ENCODE measurements around the gene AIMP1. TPM values are rescaled to one million over a fixed set of nuclear protein-coding genes. Genes with fewer than 3 reads are reported as not detected.

Gene AIMP1
- 56.7 TPM for total RNA-seq
- 100 to 1,000 TPM in 1 of 4 donors, 10 to 100 TPM in 3; 65.5 to 104 (median 84.7) TPM for polyA plus RNA-seq

GRCh38 chr4:106315968-106316772 lies at the start of gene AIMP1, which contains the start of gene TBCK:
TSS of gene AIMP1 (plus strand) at chr4:106316550. CDS start at chr4:106325010, 8,460 bp downstream.
TSS of gene TBCK (minus strand) at chr4:106316209. CDS start at chr4:106308960, 7,249 bp downstream.
- peaks cover 0 to 1% (median 0%) of the 10 kb centered on the region in 7 donors for H3K9me3 Mint-ChIP-seq
- peaks cover 16 to 37% (median 33%) of the 10 kb centered on the region in 4 donors for H3K4me1 Mint-ChIP-seq
- peaks cover 14% of the 10 kb centered on the region for H3K36me3 Mint-ChIP-seq
- H3K4me1 ChIP-seq (ENCODE audit: control insufficient read depth, insufficient read depth, low read length, poor library complexity, severe bottlenecking): peaks cover 39% of the 10 kb centered on the region
- peak within 1 kb of the TSS; percentile 100 for H3K4me3 ChIP-seq (ENCODE audit: low read depth, low read length)
- H3K9me3 ChIP-seq (ENCODE audit: control insufficient read depth in 2 of 2, low read length in 2 of 2): no peaks in the 10 kb centered on the region
- H3K36me3 ChIP-seq (ENCODE audit: control insufficient read depth, insufficient read depth, low read length): peaks cover 6% of the 10 kb centered on the region
- DNase-seq (peak; percentile 80 to 94 (median 93)), ATAC-seq (ENCODE audit: low read depth in 2 of 2) (peak; percentile 86 to 88)
- H3K27ac Mint-ChIP-seq: peak within 1 kb of the TSS in 1 of 3 donors; percentile 93
- no peaks in the 10 kb centered on the region for H3K27me3 ChIP-seq (ENCODE audit: control insufficient read depth, insufficient read depth, low read length)
- no peaks in the 10 kb centered on the region for H3K27me3 Mint-ChIP-seq
- H3K27ac ChIP-seq (ENCODE audit: insufficient read depth, low read length, poor library complexity, severe bottlenecking): peak within 1 kb of the TSS; percentile 96
- H3K4me3 Mint-ChIP-seq: no peak within 1 kb of the TSS

GRCh38 chr4:106268786-106269185 lies 47.6 kb upstream of the AIMP1 start:
- DNase-seq (no peak), ATAC-seq (ENCODE audit: low read depth in 2 of 2) (no peak)
- Mint-ChIP-seq H3K9me3 (peaks cover 0 to 1% (median 0%) of the 10 kb centered on the region in 7 donors), H3K4me3 (no peak overlapping the region), H3K36me3 (peaks cover 4% of the 10 kb centered on the region), H3K27me3 (no peaks in the 10 kb centered on the region), H3K4me1 (peaks cover 2 to 17% (median 14%) of the 10 kb centered on the region in 4 donors), H3K27ac (no peak overlapping the region)
- Histone ChIP-seq H3K4me3 (ENCODE audit: low read depth, low read length) (no peak overlapping the region), H3K9me3 (ENCODE audit: control insufficient read depth in 2 of 2, low read length in 2 of 2) (no peaks in the 10 kb centered on the region), H3K27ac (ENCODE audit: insufficient read depth, low read length, poor library complexity, severe bottlenecking) (no peak overlapping the region), H3K4me1 (ENCODE audit: control insufficient read depth, insufficient read depth, low read length, poor library complexity, severe bottlenecking) (no peaks in the 10 kb centered on the region), H3K27me3 (ENCODE audit: control insufficient read depth, insufficient read depth, low read length) (no peaks in the 10 kb centered on the region), H3K36me3 (ENCODE audit: control insufficient read depth, insufficient read depth, low read length) (peaks cover 2% of the 10 kb centered on the region)

- Histone ChIP-seq H3K9me3 (ENCODE audit: control insufficient read depth in 2 of 2, low read length in 2 of 2) (no peaks in the 10 kb centered on the region), H3K4me1 (ENCODE audit: control insufficient read depth, insufficient read depth, low read length, poor library complexity, severe bottlenecking) (no peaks in the 10 kb centered on the region), H3K4me3 (ENCODE audit: low read depth, low read length) (no peak overlapping the region), H3K27ac (ENCODE audit: insufficient read depth, low read length, poor library complexity, severe bottlenecking) (no peak overlapping the region), H3K27me3 (ENCODE audit: control insufficient read depth, insufficient read depth, low read length) (no peaks in the 10 kb centered on the region), H3K36me3 (ENCODE audit: control insufficient read depth, insufficient read depth, low read length) (peaks cover 5% of the 10 kb centered on the region)
- H3K4me1 Mint-ChIP-seq: peaks cover 5 to 26% (median 15%) of the 10 kb centered on the region in 4 donors
- DNase-seq: no peak
- no peak overlapping the region for H3K27ac Mint-ChIP-seq
- H3K4me3 Mint-ChIP-seq: no peak overlapping the region
- ATAC-seq (ENCODE audit: low read depth in 2 of 2): no peak
- H3K27me3 Mint-ChIP-seq: no peaks in the 10 kb centered on the region
- H3K9me3 Mint-ChIP-seq: peaks cover 0 to 1% (median 0%) of the 10 kb centered on the region in 7 donors
- H3K36me3 Mint-ChIP-seq: peaks cover 10% of the 10 kb centered on the region
Measured at GRCh38 chr4:106269711-106270110, 46.6 kb upstream of the AIMP1 start.

- Mint-ChIP-seq H3K9me3 (peaks cover 0 to 1% (median 0%) of the 10 kb centered on the region in 7 donors), H3K27me3 (no peaks in the 10 kb centered on the region), H3K4me1 (peaks cover 5 to 26% (median 13%) of the 10 kb centered on the region in 4 donors), H3K27ac (no peak overlapping the region), H3K36me3 (peaks cover 10% of the 10 kb centered on the region), H3K4me3 (no peak overlapping the region)
- H3K36me3 ChIP-seq (ENCODE audit: control insufficient read depth, insufficient read depth, low read length): peaks cover 8% of the 10 kb centered on the region
- no peak overlapping the region for H3K4me3 ChIP-seq (ENCODE audit: low read depth, low read length)
- DNase-seq (no peak), ATAC-seq (ENCODE audit: low read depth in 2 of 2) (no peak)
- no peaks in the 10 kb centered on the region for H3K9me3 ChIP-seq (ENCODE audit: control insufficient read depth in 2 of 2, low read length in 2 of 2)
- no peaks in the 10 kb centered on the region for H3K27me3 ChIP-seq (ENCODE audit: control insufficient read depth, insufficient read depth, low read length)
- no peaks in the 10 kb centered on the region for H3K4me1 ChIP-seq (ENCODE audit: control insufficient read depth, insufficient read depth, low read length, poor library complexity, severe bottlenecking)
- no peak overlapping the region for H3K27ac ChIP-seq (ENCODE audit: insufficient read depth, low read length, poor library complexity, severe bottlenecking)
Measured at GRCh38 chr4:106270736-106271135, 45.6 kb upstream of the AIMP1 start.

GRCh38 chr4:106273831-106274230 lies 42.5 kb upstream of the AIMP1 start:
- Mint-ChIP-seq H3K27ac (no peak overlapping the region), H3K36me3 (peaks cover 10% of the 10 kb centered on the region), H3K4me1 (peaks cover 3 to 20% (median 11%) of the 10 kb centered on the region in 4 donors), H3K9me3 (peaks cover 0 to 1% (median 0%) of the 10 kb centered on the region in 7 donors), H3K4me3 (no peak overlapping the region), H3K27me3 (no peaks in the 10 kb centered on the region)
- Histone ChIP-seq H3K27me3 (ENCODE audit: control insufficient read depth, insufficient read depth, low read length) (no peaks in the 10 kb centered on the region), H3K27ac (ENCODE audit: insufficient read depth, low read length, poor library complexity, severe bottlenecking) (no peak overlapping the region), H3K36me3 (ENCODE audit: control insufficient read depth, insufficient read depth, low read length) (peaks cover 8% of the 10 kb centered on the region), H3K4me1 (ENCODE audit: control insufficient read depth, insufficient read depth, low read length, poor library complexity, severe bottlenecking) (no peaks in the 10 kb centered on the region), H3K4me3 (ENCODE audit: low read depth, low read length) (no peak overlapping the region), H3K9me3 (ENCODE audit: control insufficient read depth in 2 of 2, low read length in 2 of 2) (no peaks in the 10 kb centered on the region)
- no peak for DNase-seq
- no peak for ATAC-seq (ENCODE audit: low read depth in 2 of 2)

GRCh38 chr4:106277140-106277675 lies 39.1 kb upstream of the AIMP1 start:
- no peak for DNase-seq
- H3K4me1 ChIP-seq (ENCODE audit: control insufficient read depth, insufficient read depth, low read length, poor library complexity, severe bottlenecking): no peaks in the 10 kb centered on the region
- no peak for ATAC-seq (ENCODE audit: low read depth in 2 of 2)
- no peak overlapping the region for H3K27ac ChIP-seq (ENCODE audit: insufficient read depth, low read length, poor library complexity, severe bottlenecking)
- H3K27me3 ChIP-seq (ENCODE audit: control insufficient read depth, insufficient read depth, low read length): no peaks in the 10 kb centered on the region
- Mint-ChIP-seq H3K27ac (no peak overlapping the region), H3K9me3 (peaks cover 0 to 1% (median 0%) of the 10 kb centered on the region in 7 donors), H3K27me3 (no peaks in the 10 kb centered on the region), H3K36me3 (peaks cover 10% of the 10 kb centered on the region), H3K4me3 (no peak overlapping the region), H3K4me1 (peaks cover under 1 to 22% (median 7%) of the 10 kb centered on the region in 4 donors)
- no peak overlapping the region for H3K4me3 ChIP-seq (ENCODE audit: low read depth, low read length)
- H3K9me3 ChIP-seq (ENCODE audit: control insufficient read depth in 2 of 2, low read length in 2 of 2): no peaks in the 10 kb centered on the region
- H3K36me3 ChIP-seq (ENCODE audit: control insufficient read depth, insufficient read depth, low read length): peaks cover 8% of the 10 kb centered on the region

- Mint-ChIP-seq H3K27ac (no peak overlapping the region), H3K9me3 (no peaks in the 10 kb centered on the region), H3K4me3 (no peak overlapping the region), H3K27me3 (no peaks in the 10 kb centered on the region), H3K36me3 (peaks cover 20% of the 10 kb centered on the region), H3K4me1 (peaks cover 2 to 24% (median 9%) of the 10 kb centered on the region in 4 donors)
- Histone ChIP-seq H3K27me3 (ENCODE audit: control insufficient read depth, insufficient read depth, low read length) (no peaks in the 10 kb centered on the region), H3K9me3 (ENCODE audit: control insufficient read depth in 2 of 2, low read length in 2 of 2) (no peaks in the 10 kb centered on the region), H3K4me3 (ENCODE audit: low read depth, low read length) (no peak overlapping the region), H3K4me1 (ENCODE audit: control insufficient read depth, insufficient read depth, low read length, poor library complexity, severe bottlenecking) (peaks cover 8% of the 10 kb centered on the region), H3K36me3 (ENCODE audit: control insufficient read depth, insufficient read depth, low read length) (peaks cover 9% of the 10 kb centered on the region), H3K27ac (ENCODE audit: insufficient read depth, low read length, poor library complexity, severe bottlenecking) (no peak overlapping the region)
- ATAC-seq (ENCODE audit: low read depth in 2 of 2) (no peak), DNase-seq (no peak)
Measured at GRCh38 chr4:106284227-106284626, 32.1 kb upstream of the AIMP1 start.

Measured in CD4-positive, CD25-positive, alpha-beta regulatory T cell (primary cell).